Trophoblast cell (in vitro differentiated cells and primary cell): Measurements from ENCODE around the gene COL18A1.

Experiments
- DNase-seq, 2 donors: peaks; one replicate each; pipeline ENCODE4 v3.0.0-alpha.2; 2016
- H2AFZ ChIP-seq: 2 replicates; pipeline ENCODE4 v1.6.1; 2013; ENCODE audit warnings: low read length, moderate library complexity, mild to moderate bottlenecking; ENCODE audit not compliant: insufficient read depth, poor library complexity
- H2AK5ac ChIP-seq: 2 replicates; pipeline ENCODE4 v1.6.1; 2013; ENCODE audit warnings: mild to moderate bottlenecking, low read length
- H2BK120ac ChIP-seq: 2 replicates; pipeline ENCODE4 v1.6.1; 2013; ENCODE audit warnings: low read length, mild to moderate bottlenecking, moderate library complexity; ENCODE audit not compliant: insufficient read depth, poor library complexity
- H2BK12ac ChIP-seq: 2 replicates; pipeline ENCODE4 v1.6.1; 2013; ENCODE audit warnings: mild to moderate bottlenecking, low read length, moderate library complexity
- H2BK5ac ChIP-seq: 2 replicates; pipeline ENCODE4 v1.6.1; 2013; ENCODE audit warnings: low read length, low read depth, moderate library complexity, mild to moderate bottlenecking; ENCODE audit not compliant: poor library complexity
- H3K14ac ChIP-seq: 2 replicates; pipeline ENCODE4 v1.6.1; 2013; ENCODE audit warnings: mild to moderate bottlenecking, low read length
- H3K18ac ChIP-seq: 2 replicates; pipeline ENCODE4 v1.6.1; 2013; ENCODE audit warnings: mild to moderate bottlenecking, low read length
- H3K23ac ChIP-seq: 2 replicates; pipeline ENCODE4 v1.6.1; 2013; ENCODE audit warnings: low read length
- H3K27ac ChIP-seq: 2 replicates; pipeline ENCODE4 v1.5.1; 2013; ENCODE audit warnings: low read depth, mild to moderate bottlenecking, inconsistent platforms, low read length, moderate library complexity
- H3K27me3 ChIP-seq: 2 replicates; pipeline ENCODE4 v1.6.1; 2013; ENCODE audit warnings: inconsistent platforms, mild to moderate bottlenecking, low read length, moderate library complexity; ENCODE audit not compliant: insufficient read depth
- H3K36me3 ChIP-seq, 2 experiments: 1 replicate in 1 of 2; 2 replicates in 1 of 2; pipeline ENCODE4 v1.6.1; 2013; ENCODE audit warnings: low read length in 2 of 2, mild to moderate bottlenecking in 2 of 2, moderate library complexity in 1 of 2; ENCODE audit not compliant: insufficient read depth in 2 of 2, control insufficient read depth in 1 of 2
- H3K4ac ChIP-seq: 2 replicates; pipeline ENCODE4 v1.6.1; 2013; ENCODE audit warnings: low read depth, mild to moderate bottlenecking, low read length, moderate library complexity
- H3K4me1 ChIP-seq, 2 experiments: 1 replicate in 1 of 2; 2 replicates in 1 of 2; pipeline ENCODE4 v1.6.1; 2013; ENCODE audit warnings: low read length in 2 of 2, mild to moderate bottlenecking in 2 of 2, moderate library complexity in 1 of 2; ENCODE audit not compliant: insufficient read depth in 2 of 2, control insufficient read depth in 1 of 2
- H3K4me2 ChIP-seq: 2 replicates; pipeline ENCODE4 v1.6.1; 2013; ENCODE audit warnings: inconsistent platforms, mild to moderate bottlenecking, low read length, moderate library complexity
- H3K4me3 ChIP-seq: 2 replicates; pipeline ENCODE4 v1.5.1; 2013; ENCODE audit warnings: mild to moderate bottlenecking, low read depth, low read length, inconsistent platforms
- H3K79me1 ChIP-seq: one replicate; pipeline ENCODE4 v1.6.1; 2013; ENCODE audit warnings: low read length
- H3K79me2 ChIP-seq: 2 replicates; pipeline ENCODE4 v1.6.1; 2013; ENCODE audit warnings: low read length, mild to moderate bottlenecking; ENCODE audit not compliant: control insufficient read depth, insufficient read depth, poor library complexity
- H3K9ac ChIP-seq: 2 replicates; pipeline ENCODE4 v1.6.1; 2013; ENCODE audit warnings: mild to moderate bottlenecking, low read length
- H3K9me3 ChIP-seq: 2 replicates; pipeline ENCODE4 v1.6.1; 2013; ENCODE audit warnings: low read depth, mild to moderate bottlenecking, control low read depth, inconsistent platforms, low read length; ENCODE audit not compliant: insufficient read depth
- H4K12ac ChIP-seq: 2 replicates; pipeline ENCODE4 v1.6.1; 2013; ENCODE audit warnings: low read depth, mild to moderate bottlenecking, low read length, moderate library complexity
- H4K8ac ChIP-seq: 2 replicates; pipeline ENCODE4 v1.6.1; 2013; ENCODE audit warnings: low read depth, mild to moderate bottlenecking, low read length, moderate library complexity
- H4K91ac ChIP-seq: one replicate; pipeline ENCODE4 v1.6.1; 2013; ENCODE audit warnings: low read depth, mild to moderate bottlenecking, low read length, moderate library complexity
- WGBS: extraction: QIAGEN DNeasy Blood & Tissue Kit; methylation state at CpG from one replicate; pipeline ENCODE4 v1.1.7; 2013; ENCODE audit warnings: missing lambda C conversion rate; ENCODE audit not compliant: insufficient read length, insufficient coverage; ENCODE audit errors: extremely low coverage; 5-methylcytosine and 5-hydroxymethylcytosine counted together

Gene COL18A1

GRCh38 chr21:45549626-45550463, 144.9 kb downstream of the COL18A1 start:
- H3K4ac ChIP-seq, result no peak overlapping the region
- no peak overlapping the region for H2BK12ac ChIP-seq
- H4K91ac ChIP-seq, result peak overlapping the region; percentile 32
- H3K14ac ChIP-seq, result no peak overlapping the region
- no peak for DNase-seq
- no peak overlapping the region for H3K23ac ChIP-seq
- no peak overlapping the region for H2AFZ ChIP-seq
- H3K4me2 ChIP-seq, result no peak overlapping the region
- no peaks in the 10 kb centered on the region for H3K27me3 ChIP-seq
- no peak overlapping the region for H4K12ac ChIP-seq
- no CpG with 5 or more reads among the region's 15 CpGs for WGBS
- H4K8ac ChIP-seq, result no peak overlapping the region
- peaks cover 10 to 21% of the 10 kb centered on the region in 2 experiments for H3K4me1 ChIP-seq
- H2AK5ac ChIP-seq, result peak overlapping the region; percentile 35
- H3K9me3 ChIP-seq, result no peaks in the 10 kb centered on the region
- no peaks in the 10 kb centered on the region for H3K36me3 ChIP-seq
- H3K79me1 ChIP-seq, result peaks cover 17% of the 10 kb centered on the region
- no peak overlapping the region for H3K27ac ChIP-seq
- peak overlapping the region; percentile 3 for H2BK120ac ChIP-seq
- H3K4me3 ChIP-seq, result no peak overlapping the region
- H3K79me2 ChIP-seq, result no peaks in the 10 kb centered on the region
- H3K18ac ChIP-seq, result no peak overlapping the region
- H3K9ac ChIP-seq, result no peak overlapping the region
- H2BK5ac ChIP-seq, result no peak overlapping the region

- no peak overlapping the region for H2AFZ ChIP-seq
- no peaks in the 10 kb centered on the region for H3K27me3 ChIP-seq
- peaks cover 10 to 21% of the 10 kb centered on the region in 2 experiments for H3K4me1 ChIP-seq
- no peaks in the 10 kb centered on the region for H3K79me2 ChIP-seq
- H2BK12ac ChIP-seq, result no peak overlapping the region
- H4K91ac ChIP-seq, result no peak overlapping the region
- no peak for DNase-seq
- H3K9ac ChIP-seq, result no peak overlapping the region
- H3K9me3 ChIP-seq, result no peaks in the 10 kb centered on the region
- no peak overlapping the region for H3K18ac ChIP-seq
- no peak overlapping the region for H3K4me2 ChIP-seq
- H4K12ac ChIP-seq, result no peak overlapping the region
- H2BK120ac ChIP-seq, result no peak overlapping the region
- no peaks in the 10 kb centered on the region for H3K36me3 ChIP-seq
- H2AK5ac ChIP-seq, result no peak overlapping the region
- no peak overlapping the region for H3K4ac ChIP-seq
- no CpG with 5 or more reads among the region's 17 CpGs for WGBS
- H3K23ac ChIP-seq, result no peak overlapping the region
- peaks cover 17% of the 10 kb centered on the region for H3K79me1 ChIP-seq
- no peak overlapping the region for H3K14ac ChIP-seq
- H2BK5ac ChIP-seq, result no peak overlapping the region
- no peak overlapping the region for H3K4me3 ChIP-seq
- no peak overlapping the region for H4K8ac ChIP-seq
- no peak overlapping the region for H3K27ac ChIP-seq
Measured at GRCh38 chr21:45550522-45551210, 145.7 kb downstream of the COL18A1 start.

- Histone ChIP-seq H3K4me3 (no peak overlapping the region), H3K79me1 (peaks cover 13% of the 10 kb centered on the region), H3K23ac (no peak overlapping the region), H3K9me3 (no peaks in the 10 kb centered on the region), H4K91ac (no peak overlapping the region), H2BK120ac (no peak overlapping the region), H3K4ac (no peak overlapping the region), H3K36me3 (no peaks in the 10 kb centered on the region), H4K8ac (no peak overlapping the region), H3K4me1 (peaks cover 7 to 16% of the 10 kb centered on the region in 2 experiments), H2AFZ (no peak overlapping the region), H3K27me3 (no peaks in the 10 kb centered on the region), H3K18ac (no peak overlapping the region), H3K4me2 (no peak overlapping the region), H3K9ac (no peak overlapping the region), H3K14ac (no peak overlapping the region), H2BK12ac (no peak overlapping the region), H3K79me2 (no peaks in the 10 kb centered on the region), H2BK5ac (no peak overlapping the region), H2AK5ac (no peak overlapping the region), H4K12ac (no peak overlapping the region), H3K27ac (no peak overlapping the region)
- no CpG with 5 or more reads among the region's 8 CpGs for WGBS
- peak in 1 of 2 donors; percentile 44 for DNase-seq
Measured at GRCh38 chr21:45551316-45551715, 146.4 kb downstream of the COL18A1 start.

GRCh38 chr21:45551783-45552695, 147.1 kb downstream of the COL18A1 start:
- Histone ChIP-seq H2AK5ac (no peak overlapping the region), H4K12ac (no peak overlapping the region), H3K14ac (no peak overlapping the region), H3K4me3 (no peak overlapping the region), H3K4ac (no peak overlapping the region), H3K27ac (peak overlapping the region; percentile 53), H3K79me1 (peaks cover 12% of the 10 kb centered on the region), H3K4me2 (no peak overlapping the region), H3K9ac (no peak overlapping the region), H4K91ac (peak overlapping the region; percentile 40), H2AFZ (no peak overlapping the region), H3K79me2 (no peaks in the 10 kb centered on the region), H3K36me3 (no peaks in the 10 kb centered on the region), H2BK120ac (peak overlapping the region; percentile 27), H4K8ac (no peak overlapping the region), H3K27me3 (no peaks in the 10 kb centered on the region), H3K4me1 (peaks cover 7 to 14% of the 10 kb centered on the region in 2 experiments), H3K18ac (no peak overlapping the region), H2BK12ac (no peak overlapping the region), H3K9me3 (no peaks in the 10 kb centered on the region), H3K23ac (no peak overlapping the region), H2BK5ac (no peak overlapping the region)
- no CpG with 5 or more reads among the region's 35 CpGs for WGBS
- no peak for DNase-seq
